8988T (cell line): Measurements from ENCODE around the gene CNN1.
"Not testable (repeated sequence)": the region's sequence is repeated elsewhere in the genome, so short reads cannot be mapped to it uniquely, and the experiment has no call there.

Experiments used
- DNase-seq: peaks from one replicate; pipeline ENCODE4 v3.0.0; 2011

The CNN1 gene

DNA sequence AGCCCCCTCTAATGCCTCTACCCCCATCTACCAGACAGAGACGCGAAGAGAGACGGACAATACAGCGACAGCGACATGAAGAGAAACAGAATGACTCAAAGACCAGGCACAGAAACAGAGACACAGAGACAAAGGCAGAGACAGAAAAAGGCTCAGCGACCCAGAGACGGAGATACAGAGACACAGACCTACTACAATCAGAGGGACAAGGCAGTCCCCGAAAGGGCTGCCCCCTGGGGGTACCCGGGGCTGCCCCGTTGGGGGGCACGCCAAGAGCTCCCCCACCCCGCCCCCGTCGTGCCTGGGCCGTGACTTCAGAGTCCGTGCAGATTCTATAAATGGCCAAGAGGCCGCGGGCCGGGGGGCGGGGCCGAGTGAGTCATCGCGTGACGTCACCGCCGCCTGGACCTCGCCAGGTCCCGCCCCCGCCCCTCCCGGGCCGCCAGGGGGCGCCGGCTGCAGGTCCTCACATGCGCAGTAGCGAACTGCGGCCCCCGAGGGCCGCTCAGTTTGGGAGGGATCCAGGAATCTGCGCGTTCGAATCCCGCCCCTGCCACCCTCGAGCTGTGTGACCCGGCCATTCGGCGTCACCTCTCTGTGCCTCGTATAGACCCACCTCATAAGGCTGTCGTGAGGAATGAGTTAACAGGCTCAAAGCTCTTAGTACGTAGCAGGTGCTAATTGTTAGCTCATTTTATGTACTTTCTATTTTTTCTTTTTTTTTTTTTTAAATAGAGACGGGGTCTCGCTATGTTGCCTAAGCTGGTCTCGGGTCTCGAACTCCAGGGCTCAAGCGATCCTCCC is 2.7 kb upstream of the CNN1 start:
- peak; percentile 94 for DNase-seq

DNA sequence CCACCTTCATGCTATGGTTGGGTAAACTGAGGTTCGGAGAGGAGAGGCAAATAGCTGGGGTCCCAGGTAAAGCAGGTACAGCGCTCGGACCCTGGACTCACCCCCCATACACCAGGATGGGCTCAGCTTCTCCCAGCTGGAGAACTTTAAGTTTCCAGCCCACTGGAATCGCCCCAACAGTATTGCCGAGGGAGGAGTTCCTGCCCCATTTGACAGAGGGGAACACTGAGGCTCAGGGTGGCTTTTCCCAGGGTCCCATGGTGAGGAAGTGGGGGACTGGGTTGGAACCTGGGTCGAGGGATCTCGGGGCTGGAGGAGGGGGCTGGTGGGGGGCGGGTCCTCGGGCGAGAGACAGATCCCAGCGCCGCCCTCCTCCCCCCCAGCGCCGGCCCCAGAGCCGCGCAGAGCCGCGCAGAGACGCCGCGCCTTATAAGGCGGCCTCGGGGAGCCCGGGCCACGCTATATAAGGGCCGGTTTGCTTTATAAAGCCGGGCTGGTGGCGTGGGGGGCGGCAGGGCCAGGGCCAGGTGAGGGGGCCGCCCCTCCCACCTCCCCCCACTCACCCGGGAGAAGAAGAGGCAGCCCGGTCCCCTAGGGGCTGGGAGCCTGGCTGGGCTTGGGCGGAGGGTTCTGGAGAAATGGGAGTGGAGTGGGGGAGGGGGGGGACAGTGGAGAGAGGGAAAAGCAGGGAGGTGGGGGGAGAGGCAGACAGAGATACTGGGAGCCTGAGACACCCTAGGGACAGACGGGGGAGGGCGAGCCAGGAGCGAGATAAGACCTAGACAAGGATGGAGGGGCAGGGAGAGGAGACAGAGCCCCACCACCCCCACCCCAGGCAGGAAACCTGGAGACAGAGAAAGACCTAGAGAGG is 1.1 kb downstream of the CNN1 start:
- DNase-seq = no peak

DNA sequence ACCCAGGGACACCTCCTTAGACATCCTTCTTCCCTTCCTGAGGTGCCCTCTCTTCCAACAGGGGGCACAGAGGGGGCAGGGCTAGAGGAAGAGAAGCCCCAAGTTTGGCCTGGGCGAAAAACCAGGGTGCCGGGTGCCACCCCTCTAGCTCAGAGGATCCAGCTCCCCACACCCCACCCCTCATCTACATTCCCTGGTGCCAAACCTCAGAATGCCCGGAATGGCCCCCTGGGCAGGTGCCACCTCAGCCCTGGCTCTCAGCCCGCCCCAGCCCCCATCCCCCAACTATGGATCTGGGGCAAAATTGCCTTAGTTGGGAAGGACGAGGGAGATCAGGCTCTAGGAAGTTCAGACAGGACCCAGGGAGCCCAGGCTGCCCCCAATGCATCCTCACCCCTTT is 2.0 kb downstream of the CNN1 start:
- no peak for DNase-seq

DNA sequence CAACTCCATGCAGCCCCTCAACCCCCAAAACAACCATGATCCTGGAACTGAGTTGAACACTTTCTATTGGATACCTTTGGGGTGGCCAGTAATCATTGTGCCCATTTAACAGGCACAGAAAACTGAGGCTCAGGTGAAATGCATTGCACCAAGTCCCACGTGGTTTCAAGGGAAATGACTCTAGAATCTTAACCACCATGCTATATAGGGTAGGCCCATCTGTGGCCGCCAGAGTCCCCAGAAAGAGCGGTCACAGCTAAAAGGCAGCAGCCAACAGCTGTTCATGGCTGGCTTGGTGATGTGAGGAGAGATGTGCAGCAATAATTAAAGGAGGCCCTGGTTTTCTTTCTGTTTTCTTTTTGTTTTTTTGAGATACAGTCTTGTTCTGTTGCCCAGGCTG is 2.6 kb downstream of the CNN1 start:
- no peak for DNase-seq

DNA sequence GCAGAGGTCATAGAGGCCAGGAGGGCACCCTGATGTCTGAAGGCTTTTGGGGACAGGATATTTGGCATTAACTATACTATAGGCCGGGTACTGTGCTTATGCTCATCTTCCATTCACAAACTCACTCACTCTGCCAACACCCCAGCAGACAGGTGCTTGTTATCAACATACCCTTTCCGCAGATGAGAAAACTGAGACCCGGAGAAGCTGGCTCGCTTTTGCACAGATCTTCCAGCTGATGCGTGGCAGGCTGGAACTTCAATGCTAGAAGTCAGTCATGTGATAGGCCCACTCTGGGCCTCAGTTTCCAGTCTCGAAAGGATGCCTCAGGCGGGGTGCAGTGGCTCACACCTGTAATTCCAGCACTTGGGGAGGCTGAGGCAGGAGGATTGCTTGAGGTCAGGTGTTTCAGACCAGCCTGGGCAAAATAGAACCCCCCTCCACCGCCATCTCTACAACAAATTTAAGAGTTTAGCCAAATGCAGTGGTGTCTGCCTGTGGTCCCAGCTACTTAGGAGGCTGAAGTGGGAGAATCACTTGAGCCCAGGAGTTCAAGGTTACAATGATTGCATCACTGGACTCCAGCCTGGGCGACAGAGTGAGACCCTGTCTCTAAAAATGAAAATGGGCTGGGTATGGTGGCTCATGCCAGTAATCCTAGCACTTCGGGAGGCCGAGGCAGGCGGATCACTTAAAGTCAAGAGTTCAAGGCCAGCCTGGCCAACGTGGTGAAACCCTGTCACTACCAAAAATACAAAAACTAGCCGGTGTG is 9.5 kb downstream of the CNN1 start:
- DNase-seq = no peak

DNA sequence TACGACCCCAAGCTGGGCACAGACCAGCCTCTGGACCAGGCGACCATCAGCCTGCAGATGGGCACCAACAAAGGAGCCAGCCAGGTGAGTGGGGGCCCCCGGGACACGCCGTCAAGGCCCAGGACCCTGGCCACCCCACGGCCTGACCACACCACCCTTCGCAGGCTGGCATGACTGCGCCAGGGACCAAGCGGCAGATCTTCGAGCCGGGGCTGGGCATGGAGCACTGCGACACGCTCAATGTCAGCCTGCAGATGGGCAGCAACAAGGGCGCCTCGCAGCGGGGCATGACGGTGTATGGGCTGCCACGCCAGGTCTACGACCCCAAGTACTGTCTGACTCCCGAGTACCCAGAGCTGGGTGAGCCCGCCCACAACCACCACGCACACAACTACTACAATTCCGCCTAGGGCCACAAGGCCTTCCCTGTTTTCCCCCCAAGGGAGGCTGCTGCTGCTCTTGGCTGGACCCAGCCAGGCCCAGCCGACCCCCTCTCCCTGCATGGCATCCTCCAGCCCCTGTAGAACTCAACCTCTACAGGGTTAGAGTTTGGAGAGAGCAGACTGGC is 10.8 kb downstream of the CNN1 start:
- DNase-seq = no peak

DNA sequence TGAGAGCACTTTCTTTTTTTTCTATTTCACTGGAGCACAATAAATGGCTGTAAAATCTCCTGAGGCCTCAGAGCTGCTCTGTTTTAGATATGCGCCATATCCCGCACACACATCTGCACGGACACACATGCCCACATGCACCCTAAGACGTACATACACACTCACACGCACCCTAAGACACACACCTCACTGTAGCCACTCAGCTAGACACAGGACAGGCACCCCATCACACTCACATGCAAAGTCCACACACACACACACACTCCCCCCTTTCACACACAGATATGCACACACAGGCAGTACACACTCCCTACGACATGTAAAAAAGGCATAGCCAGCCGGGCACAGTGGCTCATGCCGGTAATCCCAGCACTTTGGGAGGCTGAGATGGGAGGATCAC is 11.6 kb downstream of the CNN1 start:
- no peak for DNase-seq

DNA sequence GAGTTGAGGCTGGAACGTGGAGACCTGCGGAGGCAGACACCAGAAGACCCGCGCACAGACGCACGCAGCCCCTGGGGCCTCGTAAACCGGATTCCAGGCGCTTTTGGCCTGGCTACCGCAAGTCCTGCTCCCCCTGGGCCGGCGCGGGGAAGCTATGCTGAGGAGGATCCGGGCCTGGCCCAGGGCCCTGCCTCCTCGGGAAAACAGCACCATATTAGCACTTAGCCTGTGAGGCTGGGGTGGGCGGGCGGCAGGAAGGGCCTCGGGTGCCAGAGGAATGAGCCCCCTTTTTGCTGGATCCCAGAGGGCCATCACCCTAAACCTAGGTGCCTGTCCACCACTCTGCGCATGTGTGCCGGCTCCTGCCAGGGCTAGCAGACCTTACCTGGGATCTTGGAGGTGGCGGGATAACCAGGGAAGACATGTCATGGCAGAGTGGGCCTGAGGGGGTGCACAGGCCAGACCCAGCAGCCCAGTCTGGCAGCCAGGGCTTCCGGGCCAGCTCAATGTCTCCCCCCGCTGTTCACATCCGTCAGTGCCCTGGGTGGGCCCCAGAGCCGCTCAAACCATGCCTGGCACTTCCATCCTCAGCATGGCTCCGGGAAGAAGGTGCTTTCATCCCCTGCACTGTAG is 13.1 kb downstream of the CNN1 start:
- DNase-seq = no peak

DNA sequence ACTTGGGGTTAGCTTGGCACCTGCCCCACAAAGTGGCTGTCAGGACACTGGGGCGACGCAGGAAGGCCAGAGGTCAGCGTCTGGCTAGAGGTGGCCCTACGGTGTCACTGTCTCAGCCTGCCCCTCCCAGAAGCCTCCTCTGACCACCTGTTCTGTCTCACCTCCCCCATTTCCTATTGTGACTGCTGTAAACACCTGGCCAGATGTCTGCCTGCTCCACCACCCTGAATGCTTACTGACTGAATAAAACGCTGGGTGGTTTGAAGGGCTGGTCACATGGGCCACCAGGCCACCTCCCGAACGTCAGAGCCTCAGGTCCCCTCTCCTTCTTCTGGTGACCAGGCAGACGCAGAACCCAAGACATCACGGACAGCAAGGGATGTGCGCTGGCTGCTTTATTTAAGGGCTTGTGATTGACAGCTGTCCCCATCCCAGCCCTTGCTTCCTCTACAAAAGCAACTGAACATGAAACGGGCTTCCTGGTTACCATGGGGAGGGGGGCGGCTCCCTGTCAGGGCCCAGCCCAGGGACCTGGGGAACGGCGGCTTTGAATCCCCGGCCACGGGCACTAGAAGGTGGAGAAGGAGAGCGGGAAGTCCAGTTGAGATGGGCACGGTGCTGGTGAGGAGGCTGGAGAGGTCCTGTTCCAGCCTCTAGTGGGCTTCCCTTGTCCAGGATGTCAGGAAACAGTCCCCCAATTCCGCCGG is 14.2 kb downstream of the CNN1 start:
- no peak for DNase-seq

DNA sequence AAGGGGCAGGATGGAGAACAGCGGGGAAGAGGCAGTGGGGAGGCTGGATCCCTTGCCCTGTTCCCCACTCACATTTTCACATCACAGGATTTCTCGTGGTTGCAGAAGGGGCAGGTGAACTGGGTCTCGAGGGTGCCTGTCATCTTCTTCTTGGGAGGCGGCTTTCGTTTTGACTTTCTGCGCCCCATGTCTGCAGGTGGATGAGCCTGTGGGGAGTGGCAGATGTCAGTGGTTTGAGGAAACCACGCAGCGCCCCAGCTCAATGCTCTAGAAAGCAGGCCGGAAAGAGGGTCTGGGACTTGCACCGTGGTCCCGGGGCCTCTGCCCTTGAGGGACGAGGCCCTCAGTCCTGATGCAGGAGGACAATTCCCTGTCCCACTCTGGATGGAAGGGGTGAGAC is 15.5 kb downstream of the CNN1 start:
- no peak for DNase-seq

DNA sequence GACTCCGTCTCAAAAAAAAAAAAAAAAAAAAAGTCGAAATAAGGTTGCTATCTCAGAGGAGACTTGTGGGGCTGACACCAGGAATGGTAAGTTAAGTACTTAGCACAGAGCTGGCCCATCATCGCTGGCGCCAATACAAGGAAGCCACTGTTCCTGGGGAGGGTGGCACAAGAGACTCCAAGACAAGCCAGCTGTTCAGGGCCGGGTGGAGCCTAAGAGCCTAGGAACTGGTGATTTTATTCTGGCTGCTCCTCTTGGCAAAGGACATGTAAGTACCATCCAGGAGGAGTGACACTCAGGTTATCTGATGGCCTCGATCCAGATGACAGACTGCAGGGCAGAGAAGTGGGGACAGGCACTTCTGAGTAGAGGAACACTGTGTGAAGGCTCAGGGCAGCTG is 16.6 kb downstream of the CNN1 start:
- DNase-seq = no peak

DNA sequence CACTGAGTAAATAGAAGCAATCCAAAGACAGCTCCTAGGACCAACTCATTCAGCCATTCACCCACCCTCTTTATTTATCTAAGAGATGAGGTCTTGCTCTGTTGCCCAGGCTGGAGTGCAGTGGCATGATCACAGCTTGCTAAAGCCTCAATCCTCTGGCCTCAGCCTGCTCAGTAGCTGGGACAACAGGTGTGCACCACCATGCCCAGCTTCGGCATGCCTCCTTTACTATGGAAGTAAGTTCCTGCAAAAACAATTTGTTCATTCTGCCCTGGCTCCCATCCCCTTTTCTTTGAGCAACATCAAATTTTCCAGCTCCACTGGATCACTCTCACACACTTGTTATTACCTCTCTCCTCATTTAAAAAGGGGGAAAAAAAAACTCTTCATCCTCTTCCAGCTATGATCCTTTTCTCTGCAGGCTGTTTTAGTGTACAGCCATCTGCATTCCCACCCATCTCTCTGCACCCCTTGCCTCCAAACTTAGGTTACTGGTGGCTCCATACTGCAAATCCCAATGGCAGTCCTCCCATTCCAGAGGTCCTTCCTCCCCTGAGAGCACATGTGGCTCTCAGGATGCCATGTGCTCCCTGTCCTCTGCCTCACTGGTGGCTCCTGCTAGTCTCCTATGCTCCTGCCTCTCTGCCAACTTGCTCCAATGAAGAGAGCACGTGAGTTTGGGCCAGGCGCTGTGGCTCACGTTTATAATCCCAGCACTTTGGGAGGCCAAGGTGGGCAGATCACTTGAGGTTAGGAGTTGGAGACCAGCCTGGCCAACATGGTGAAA is 18.2 kb downstream of the CNN1 start:
- no peak for DNase-seq

DNA sequence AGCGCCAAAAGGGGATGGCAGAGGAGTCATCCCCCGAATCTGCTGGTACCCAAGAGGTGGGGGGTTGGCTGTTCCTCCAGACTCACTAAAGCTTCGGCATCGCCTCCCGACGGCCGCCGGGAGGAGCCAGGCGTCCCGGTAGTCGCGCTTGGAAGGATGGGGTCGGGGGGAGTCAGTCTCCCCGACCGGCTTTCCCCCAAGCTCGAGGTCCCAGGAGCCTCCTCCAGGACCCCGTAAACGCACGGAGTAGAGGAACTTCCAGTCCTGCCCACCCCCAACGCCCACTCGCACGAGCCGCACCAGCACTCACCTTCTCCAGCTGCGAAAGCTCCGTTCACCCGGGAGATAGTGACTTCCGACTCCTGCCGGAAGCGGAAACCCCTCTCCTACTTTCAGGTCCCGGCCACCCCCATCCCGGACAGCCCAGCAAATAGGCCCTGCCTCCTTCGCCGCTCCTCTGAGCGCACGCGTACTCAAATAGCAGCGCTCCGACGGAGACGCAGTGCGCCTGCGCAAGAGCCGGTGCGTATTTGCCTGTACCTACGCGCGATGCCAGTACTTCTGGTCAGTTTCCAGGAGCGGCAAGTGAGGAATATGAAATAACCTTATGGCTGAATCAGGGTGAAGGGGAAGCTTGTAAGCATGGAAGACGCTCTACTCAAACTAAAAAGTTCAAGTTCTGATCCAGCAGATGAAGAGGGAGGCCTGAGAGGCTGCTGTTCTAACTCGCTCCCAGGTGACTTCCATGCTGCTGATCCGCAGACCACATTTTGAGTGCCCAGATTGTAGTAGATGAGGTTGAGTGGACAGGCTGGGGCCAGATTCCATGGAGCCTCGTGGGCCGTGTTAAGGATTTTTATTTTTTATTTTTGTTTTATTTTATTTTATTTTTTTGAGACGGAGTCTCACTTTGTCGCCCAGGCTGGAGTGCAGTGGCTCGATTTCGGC is 20.5 kb downstream of the CNN1 start, which contains the start of gene ELOF1:
Gene ELOF1 (minus strand): TSS at position 350 of the 948 bp plus-strand sequence. CDS start 4,883 bp downstream, outside the sequence.
- DNase-seq = peak; percentile 88

DNA sequence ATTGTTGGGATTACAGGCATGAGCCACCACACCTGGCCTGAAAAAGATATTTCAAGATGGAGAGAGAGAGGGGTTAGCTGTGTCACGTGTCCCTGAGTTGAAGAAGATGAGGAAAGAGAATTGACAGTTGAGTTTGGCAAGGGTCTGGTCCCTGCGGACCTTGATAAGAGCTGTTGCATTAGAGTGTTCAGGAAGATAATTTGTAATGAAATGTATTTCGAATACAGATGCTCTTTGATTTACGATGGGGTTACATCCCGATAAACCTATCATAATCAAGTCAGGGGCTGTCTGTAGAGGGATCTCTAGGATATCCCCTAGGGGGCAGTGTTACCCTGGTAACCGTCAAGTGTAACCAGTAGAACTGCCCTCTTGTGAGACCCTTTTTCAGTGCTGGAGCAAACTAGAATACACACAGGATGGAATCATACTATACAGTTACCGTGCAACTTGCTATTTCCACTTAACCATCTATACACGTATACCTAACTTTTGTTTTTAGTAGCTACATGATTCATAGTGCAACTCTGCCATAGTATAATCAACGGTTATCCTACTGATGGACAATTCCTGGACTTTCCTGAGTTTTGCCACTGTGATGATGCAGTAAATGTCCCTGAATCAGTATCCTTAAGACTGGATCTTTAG is 21.9 kb downstream of the CNN1 start:
- no peak for DNase-seq

DNA sequence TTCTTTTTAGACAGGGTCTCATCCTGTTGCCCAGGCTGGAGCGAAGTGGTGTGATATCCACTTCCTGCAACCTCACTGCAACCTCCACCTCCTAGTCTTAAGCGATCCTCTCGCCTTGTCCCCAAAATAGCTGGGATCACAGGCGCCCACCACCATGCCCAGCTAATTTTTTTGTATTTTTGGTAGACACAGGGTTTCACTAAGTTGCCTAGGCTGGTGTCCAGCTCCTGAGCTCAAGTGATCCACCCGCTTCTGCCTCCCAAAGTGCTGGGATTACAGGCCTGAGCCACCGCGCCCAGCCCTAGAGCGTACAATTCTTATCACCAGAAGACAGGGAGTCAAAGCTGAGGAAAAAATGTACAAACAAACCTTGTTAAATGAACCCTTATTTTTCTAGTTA is 24.9 kb downstream of the CNN1 start:
- no peak for DNase-seq

DNA sequence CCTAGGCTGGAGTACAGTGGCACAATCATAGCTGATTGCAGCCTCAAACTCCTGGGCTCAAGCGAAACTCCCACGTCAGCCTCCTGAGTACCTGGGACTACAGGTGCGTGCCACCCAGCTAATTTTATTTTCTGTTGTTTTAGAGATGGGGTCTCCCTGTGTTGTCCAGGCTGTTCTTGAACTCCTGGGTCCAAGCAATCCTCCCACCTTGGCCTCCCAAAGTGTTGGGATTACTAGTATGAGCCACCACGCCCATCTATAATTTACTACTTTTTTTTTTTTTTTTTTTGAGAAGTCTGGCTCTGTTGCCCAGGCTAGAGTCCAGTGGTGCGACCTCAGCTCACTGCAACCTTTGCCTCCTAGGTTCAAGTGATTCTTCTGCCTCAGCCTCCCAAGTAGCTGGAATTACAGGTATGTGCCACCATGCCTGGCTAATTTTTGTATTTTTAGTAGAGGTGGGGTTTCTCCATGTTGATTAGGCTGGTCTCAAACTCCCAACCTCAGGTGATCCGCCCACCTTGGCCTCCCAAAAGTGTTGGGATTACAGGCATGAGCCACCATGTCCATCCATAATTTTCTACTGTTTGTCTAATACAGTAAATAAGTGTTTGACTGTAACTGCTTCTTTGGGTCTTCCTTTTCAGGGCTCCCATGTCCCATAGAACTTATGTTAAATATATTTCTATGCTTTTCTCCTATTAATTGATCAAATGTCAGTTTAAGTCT is 25.6 kb downstream of the CNN1 start:
- DNase-seq = not testable (repeated sequence)

DNA sequence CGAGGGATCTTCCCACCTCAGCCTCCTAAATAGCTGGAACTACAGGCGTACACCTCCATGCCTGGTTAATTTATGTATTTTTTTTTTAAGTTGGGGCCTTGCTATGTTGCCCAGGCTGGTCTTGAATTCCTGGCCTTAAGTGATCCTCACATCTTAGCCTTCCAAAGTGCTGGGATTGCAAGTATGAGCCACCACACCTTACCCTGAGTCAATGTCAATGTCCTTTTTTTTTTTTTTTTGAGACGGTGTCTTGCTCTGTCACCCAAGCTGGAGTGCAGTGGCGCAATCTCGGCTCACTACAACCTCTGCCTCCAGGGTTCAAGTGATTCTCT is 27.0 kb downstream of the CNN1 start:
- not testable (repeated sequence) for DNase-seq

DNA sequence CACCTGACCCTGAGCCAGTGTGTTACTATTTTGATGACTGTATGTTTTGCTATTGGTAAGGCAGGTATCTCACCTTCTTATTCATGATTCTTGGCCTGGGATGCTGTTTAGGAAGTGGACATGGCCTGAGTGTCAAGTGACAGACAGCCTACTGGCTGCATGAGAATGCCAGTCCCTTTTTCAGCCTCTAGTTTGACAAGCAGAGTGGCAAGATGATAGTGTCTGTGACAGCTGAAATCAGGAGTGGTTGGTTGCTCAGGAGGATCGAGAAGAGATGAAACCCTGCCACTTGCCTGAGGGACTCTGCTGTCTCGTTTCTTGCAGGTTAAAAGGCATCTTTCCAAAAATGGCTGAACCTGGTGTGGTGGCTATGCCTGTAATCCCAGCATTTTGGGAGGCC is 27.5 kb downstream of the CNN1 start:
- DNase-seq = no peak

DNA sequence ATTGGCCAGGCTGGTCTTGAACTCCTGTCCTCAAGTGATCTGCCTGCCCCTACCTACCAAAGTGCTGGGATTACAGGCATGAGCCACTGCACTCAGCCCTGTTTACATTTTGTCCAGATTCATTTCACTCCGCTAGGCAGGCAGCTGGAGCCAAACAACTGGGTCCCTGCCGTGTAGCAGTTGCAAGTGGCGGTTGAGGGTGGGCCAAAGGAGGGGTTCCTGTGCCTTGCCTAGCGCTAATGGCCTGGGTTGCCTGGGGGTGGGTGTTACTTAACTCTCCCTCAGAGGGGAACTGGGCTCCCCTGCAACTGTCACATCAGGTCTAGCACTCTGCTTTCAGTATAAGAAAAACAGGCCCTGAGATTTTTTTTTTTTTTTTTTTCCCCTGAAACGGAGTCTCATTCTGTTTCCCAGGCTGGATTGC is 31.4 kb downstream of the CNN1 start:
- DNase-seq = no peak
